ENCODE measurements around the gene TMEM8B.

TMEM8B gene

GRCh38 chr9:35829764-35830096 lies 702 bp downstream of the TMEM8B start:
- Histone ChIP-seq H3K4me1 (ENCODE audit: insufficient read depth, low read length, severe bottlenecking) (peaks cover 26% of the 10 kb centered on the region), H3F3A (ENCODE audit: insufficient read depth, low read length) (no peaks in the 10 kb centered on the region), H2AFZ (ENCODE audit: low read length) (no peak overlapping the region), H3K36me3 (ENCODE audit: insufficient read depth, low read length) (no peaks in the 10 kb centered on the region), H3K27ac (ENCODE audit: low read depth, low read length, poor library complexity, severe bottlenecking) (no peak overlapping the region), H4K20me1 (ENCODE audit: insufficient read depth, low read length) (no peaks in the 10 kb centered on the region), H3K9ac (ENCODE audit: low read length) (peak overlapping the region; percentile 59), H3K4me2 (ENCODE audit: low read length) (peak overlapping the region; percentile 99), H3K27me3 (ENCODE audit: insufficient read depth, low read length) (no peaks in the 10 kb centered on the region), H3K9me2 (ENCODE audit: low read depth, low read length) (no peaks in the 10 kb centered on the region), H3K4me3 (ENCODE audit: low read depth, low read length, poor library complexity, severe bottlenecking) (peak overlapping the region; percentile 75), H3K9me3 (ENCODE audit: low read length) (no peaks in the 10 kb centered on the region), H3K79me2 (ENCODE audit: insufficient read depth, low read length) (no peaks in the 10 kb centered on the region)
- TF ChIP-seq CTCF (IDR thresholded peaks at IDR 0.05; ENCODE audit: low read length) (no peak), EZH2 (IDR thresholded peaks at IDR 0.05; ENCODE audit: borderline replicate concordance, low read length) (no peak)

GRCh38 chr9:35831040-35831439 lies 2.0 kb downstream of the TMEM8B start:
- no peak for TF ChIP-seq CTCF (IDR thresholded peaks at IDR 0.05; ENCODE audit: low read length)
- TF ChIP-seq EZH2 (IDR thresholded peaks at IDR 0.05; ENCODE audit: borderline replicate concordance, low read length) = no peak
- Histone ChIP-seq H3K4me3 (ENCODE audit: low read depth, low read length, poor library complexity, severe bottlenecking) (no peak overlapping the region), H3K79me2 (ENCODE audit: insufficient read depth, low read length) (no peaks in the 10 kb centered on the region), H3K27me3 (ENCODE audit: insufficient read depth, low read length) (no peaks in the 10 kb centered on the region), H3K9me2 (ENCODE audit: low read depth, low read length) (no peaks in the 10 kb centered on the region), H3K36me3 (ENCODE audit: insufficient read depth, low read length) (no peaks in the 10 kb centered on the region), H4K20me1 (ENCODE audit: insufficient read depth, low read length) (no peaks in the 10 kb centered on the region), H3K4me2 (ENCODE audit: low read length) (no peak overlapping the region), H3K4me1 (ENCODE audit: insufficient read depth, low read length, severe bottlenecking) (peaks cover 32% of the 10 kb centered on the region), H3K9ac (ENCODE audit: low read length) (no peak overlapping the region), H3K27ac (ENCODE audit: low read depth, low read length, poor library complexity, severe bottlenecking) (no peak overlapping the region), H3F3A (ENCODE audit: insufficient read depth, low read length) (no peaks in the 10 kb centered on the region), H2AFZ (ENCODE audit: low read length) (no peak overlapping the region), H3K9me3 (ENCODE audit: low read length) (no peaks in the 10 kb centered on the region)

GRCh38 chr9:35832814-35833213 lies 3.8 kb downstream of the TMEM8B start:
- no peak overlapping the region for H3K4me2 ChIP-seq (ENCODE audit: low read length)
- no peaks in the 10 kb centered on the region for H3K79me2 ChIP-seq (ENCODE audit: insufficient read depth, low read length)
- no peak overlapping the region for H3K4me3 ChIP-seq (ENCODE audit: low read depth, low read length, poor library complexity, severe bottlenecking)
- no peaks in the 10 kb centered on the region for H3K9me3 ChIP-seq (ENCODE audit: low read length)
- H3K4me1 ChIP-seq (ENCODE audit: insufficient read depth, low read length, severe bottlenecking) = peaks cover 32% of the 10 kb centered on the region
- H3K9me2 ChIP-seq (ENCODE audit: low read depth, low read length) = no peaks in the 10 kb centered on the region
- H2AFZ ChIP-seq (ENCODE audit: low read length) = no peak overlapping the region
- H3K36me3 ChIP-seq (ENCODE audit: insufficient read depth, low read length) = no peaks in the 10 kb centered on the region
- H3K9ac ChIP-seq (ENCODE audit: low read length) = no peak overlapping the region
- H3K27me3 ChIP-seq (ENCODE audit: insufficient read depth, low read length) = no peaks in the 10 kb centered on the region
- TF ChIP-seq EZH2 (IDR thresholded peaks at IDR 0.05; ENCODE audit: borderline replicate concordance, low read length) = no peak
- no peak for TF ChIP-seq CTCF (IDR thresholded peaks at IDR 0.05; ENCODE audit: low read length)
- H4K20me1 ChIP-seq (ENCODE audit: insufficient read depth, low read length) = no peaks in the 10 kb centered on the region
- no peaks in the 10 kb centered on the region for H3F3A ChIP-seq (ENCODE audit: insufficient read depth, low read length)
- no peak overlapping the region for H3K27ac ChIP-seq (ENCODE audit: low read depth, low read length, poor library complexity, severe bottlenecking)
